Bronchial smooth muscle cell (primary cell): ENCODE measurements around the gene THOC3. TPM values are rescaled to one million over a fixed set of nuclear protein-coding genes. Genes with fewer than 3 reads are reported as not detected.

Experiments
- total RNA-seq: library from RNA; depleted of rRNA; stranded (reverse); fragments of >200 nt; gene quantifications from 2 replicates; pipeline ENCODE4 v1.2.1, GENCODE V29; 2014

Gene THOC3, protein sequence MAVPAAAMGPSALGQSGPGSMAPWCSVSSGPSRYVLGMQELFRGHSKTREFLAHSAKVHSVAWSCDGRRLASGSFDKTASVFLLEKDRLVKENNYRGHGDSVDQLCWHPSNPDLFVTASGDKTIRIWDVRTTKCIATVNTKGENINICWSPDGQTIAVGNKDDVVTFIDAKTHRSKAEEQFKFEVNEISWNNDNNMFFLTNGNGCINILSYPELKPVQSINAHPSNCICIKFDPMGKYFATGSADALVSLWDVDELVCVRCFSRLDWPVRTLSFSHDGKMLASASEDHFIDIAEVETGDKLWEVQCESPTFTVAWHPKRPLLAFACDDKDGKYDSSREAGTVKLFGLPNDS
- total RNA-seq = 19.0 and 35.5 TPM in 2 replicates

DNA sequence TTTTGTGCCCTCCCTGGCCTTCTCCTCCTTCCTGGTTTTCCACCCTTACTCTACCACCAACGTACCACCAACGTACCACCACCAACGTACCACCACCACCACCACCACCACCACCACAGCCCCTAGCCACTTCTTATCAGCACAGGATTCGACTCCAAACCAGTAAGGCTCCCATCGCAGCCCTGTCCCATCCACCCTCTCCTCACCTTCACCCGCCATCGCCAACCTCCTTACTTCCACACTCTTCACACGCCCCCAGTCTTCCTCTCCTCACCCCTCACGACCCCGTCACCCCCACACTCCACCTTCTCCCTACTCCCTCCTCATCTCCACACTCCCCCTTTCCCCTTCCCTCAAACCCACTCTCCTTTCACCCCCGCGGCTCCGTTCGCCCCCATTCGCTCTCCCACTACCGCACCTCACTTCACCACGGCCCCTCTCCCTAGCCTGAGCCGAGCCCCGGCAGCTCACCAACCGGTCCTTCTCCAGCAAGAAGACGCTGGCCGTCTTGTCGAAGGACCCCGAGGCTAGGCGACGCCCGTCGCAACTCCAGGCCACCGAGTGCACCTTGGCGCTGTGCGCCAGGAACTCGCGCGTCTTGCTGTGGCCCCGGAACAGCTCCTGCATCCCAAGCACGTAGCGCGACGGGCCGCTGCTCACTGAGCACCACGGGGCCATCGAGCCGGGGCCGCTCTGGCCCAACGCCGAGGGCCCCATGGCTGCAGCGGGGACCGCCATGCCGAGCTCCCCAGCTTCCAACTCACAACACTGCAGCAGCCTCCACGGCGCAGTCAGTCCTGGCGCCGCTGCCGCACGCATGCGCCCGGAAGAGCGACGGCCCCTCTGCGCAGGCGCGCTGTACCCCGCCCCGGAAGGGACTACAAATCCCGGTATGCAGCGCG is at the start of gene THOC3:
Gene THOC3 (minus strand): TSS at position 845 of the 902 bp plus-strand sequence. CDS start 107 bp downstream, at position 738.

Other genes starting within 250 kb of the THOC3 start
- not detected in 2 replicates for gene CPLX2, start 96.7 kb downstream of the THOC3 start, total RNA-seq